Stimulated activated naive CD8-positive, alpha-beta T cell treated with anti-CD3 and anti-CD28 coated beads, Interleukin-15, Interleukin-2, amounts not matched to agents 100 ng/mL and 50 ng/mL, for 24 hours (primary cell): Measurements from ENCODE around the gene SMIM44.

ENCODE experiments used
- H3K27ac Mint-ChIP-seq: one replicate; pipeline ENCODE4 v1.8.0; 2021; ENCODE audit warnings: mild to moderate bottlenecking, mixed read lengths
- H3K27me3 Mint-ChIP-seq: one replicate; pipeline ENCODE4 v1.8.0; 2021; ENCODE audit warnings: mixed read lengths
- H3K36me3 Mint-ChIP-seq: one replicate; pipeline ENCODE4 v1.8.0; 2021; ENCODE audit warnings: low read depth, mixed read lengths
- H3K4me1 Mint-ChIP-seq: one replicate; pipeline ENCODE4 v1.8.0; 2021; ENCODE audit warnings: low read depth, mixed read lengths
- H3K4me3 Mint-ChIP-seq: one replicate; pipeline ENCODE4 v1.8.0; 2021; ENCODE audit warnings: mild to moderate bottlenecking, mixed read lengths
- H3K9me3 Mint-ChIP-seq: one replicate; pipeline ENCODE4 v1.8.0; 2021; ENCODE audit warnings: mixed read lengths

SMIM44 gene

DNA sequence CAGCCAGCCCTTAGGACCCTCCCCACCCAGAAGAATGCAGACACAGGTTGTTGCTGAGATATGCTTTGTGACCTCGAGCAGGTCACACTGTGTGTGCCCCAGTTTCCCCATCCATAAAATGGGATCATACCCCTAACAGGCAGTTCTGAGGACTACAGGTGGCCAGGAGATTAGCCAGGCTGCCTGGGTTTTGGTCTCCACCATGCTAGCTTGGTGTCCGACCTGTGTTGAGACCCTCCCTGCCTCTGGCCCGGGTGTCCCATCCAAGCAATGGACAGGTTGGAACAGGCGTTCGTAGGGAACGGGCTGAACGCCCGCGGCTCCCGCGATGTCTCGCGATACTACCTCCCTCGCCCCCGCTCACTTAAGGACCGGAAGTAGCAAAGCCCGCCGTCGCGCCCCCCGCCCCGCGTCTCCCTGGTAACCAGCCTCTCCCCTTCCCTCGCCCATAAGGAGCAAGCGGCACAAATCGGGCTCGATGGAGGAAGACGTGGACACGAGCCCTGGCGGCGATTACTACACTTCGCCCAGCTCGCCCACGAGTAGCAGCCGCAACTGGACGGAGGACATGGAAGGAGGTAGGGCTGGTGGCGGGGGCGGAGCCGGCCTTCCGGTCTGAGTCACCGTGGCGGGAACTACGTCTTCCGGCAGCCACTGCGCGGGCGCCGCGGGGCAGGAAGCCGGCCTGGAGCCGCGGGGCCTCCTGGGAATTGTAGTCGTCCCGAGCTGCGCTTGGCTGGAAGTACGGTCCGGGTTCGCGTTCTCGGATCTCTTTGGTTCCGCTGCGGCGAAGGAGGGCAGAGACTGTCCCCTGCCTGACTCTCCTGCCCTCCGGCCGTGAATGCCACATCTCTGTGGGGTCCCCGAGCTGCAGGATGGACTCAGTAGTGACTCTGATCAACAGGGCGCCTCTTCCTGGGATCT is 48.3 kb downstream of the SMIM44 start:
- peaks cover 16% of the 10 kb centered on the region for H3K4me1 Mint-ChIP-seq
- peak overlapping the region; percentile 99 for H3K27ac Mint-ChIP-seq
- no peaks in the 10 kb centered on the region for H3K27me3 Mint-ChIP-seq
- peaks cover 13% of the 10 kb centered on the region for H3K36me3 Mint-ChIP-seq
- H3K9me3 Mint-ChIP-seq, result no peaks in the 10 kb centered on the region
- H3K4me3 Mint-ChIP-seq, result peak overlapping the region; percentile 96

DNA sequence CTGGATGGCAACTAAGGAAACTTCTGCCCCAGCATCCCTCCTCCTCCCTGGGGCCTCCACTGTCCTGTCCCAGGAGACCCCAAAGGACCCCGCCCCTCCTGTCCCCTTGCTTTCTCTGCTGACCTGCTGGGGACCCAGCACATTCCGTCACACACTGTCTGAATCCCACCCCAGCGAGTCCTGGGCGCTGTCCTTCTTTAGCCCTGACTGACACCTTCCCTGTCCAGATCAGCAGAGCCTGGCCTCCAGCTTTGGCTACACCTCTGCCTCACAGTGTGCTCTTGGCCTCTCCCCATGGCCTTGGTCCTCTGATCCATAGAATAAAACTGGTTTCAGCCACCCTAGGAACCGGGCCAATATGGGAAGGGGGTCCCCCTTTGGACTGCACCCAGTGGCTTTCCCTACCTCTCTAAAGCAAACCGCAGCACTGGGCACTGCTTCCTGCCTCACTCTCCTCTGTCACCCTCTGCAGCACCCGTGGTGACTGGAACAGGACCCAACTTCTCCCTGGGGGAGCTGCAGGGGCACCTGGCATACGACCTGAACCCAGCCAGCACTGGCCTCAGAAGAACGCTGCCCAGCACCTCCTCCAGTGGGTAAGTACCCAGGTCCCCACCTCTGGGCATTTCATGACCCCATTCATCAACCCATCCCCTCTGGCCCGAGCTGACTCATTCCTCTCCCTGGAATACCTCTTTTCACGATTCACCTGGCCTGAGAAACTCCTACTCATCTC is 49.3 kb downstream of the SMIM44 start:
- Mint-ChIP-seq H3K27ac (peak overlapping the region; percentile 99), H3K36me3 (peaks cover 13% of the 10 kb centered on the region), H3K9me3 (no peaks in the 10 kb centered on the region), H3K4me1 (peaks cover 16% of the 10 kb centered on the region), H3K27me3 (no peaks in the 10 kb centered on the region), H3K4me3 (peak overlapping the region; percentile 96)

DNA sequence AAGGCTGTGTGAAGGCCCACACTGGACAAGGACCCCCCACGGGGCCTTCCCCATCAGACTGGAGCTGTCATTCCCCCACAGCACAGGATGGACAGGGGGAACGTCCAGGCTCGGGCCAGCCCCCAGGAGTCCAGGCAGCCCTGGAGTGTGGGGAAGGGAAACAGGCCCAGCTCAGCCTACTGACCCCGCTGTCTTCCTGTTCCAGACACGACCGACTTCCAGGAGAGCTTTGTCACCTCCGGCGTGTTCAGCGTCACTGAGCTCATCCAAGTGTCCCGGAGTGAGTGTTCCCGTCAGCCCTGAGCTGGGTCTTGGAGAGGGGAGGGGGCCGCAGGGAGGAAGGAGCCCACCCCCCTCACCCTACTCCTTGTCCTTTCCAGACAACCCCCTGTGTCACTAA is 49.9 kb downstream of the SMIM44 start:
- Mint-ChIP-seq H3K4me3 (no peak overlapping the region), H3K27ac (no peak overlapping the region), H3K36me3 (peaks cover 13% of the 10 kb centered on the region), H3K9me3 (no peaks in the 10 kb centered on the region), H3K4me1 (peaks cover 17% of the 10 kb centered on the region), H3K27me3 (no peaks in the 10 kb centered on the region)
